ENCODE data around the gene LYRM9. TPM values are rescaled to one million over a fixed set of nuclear protein-coding genes. Genes with fewer than 3 reads are reported as not detected.

The LYRM9 gene
- total and polyA plus RNA-seq, 10 of the 15 experiments (the other 5 are each of a cell fraction or from before 2014, with no cell fraction given) = 1.8 to 8.3 (median 4.6) TPM

DNA sequence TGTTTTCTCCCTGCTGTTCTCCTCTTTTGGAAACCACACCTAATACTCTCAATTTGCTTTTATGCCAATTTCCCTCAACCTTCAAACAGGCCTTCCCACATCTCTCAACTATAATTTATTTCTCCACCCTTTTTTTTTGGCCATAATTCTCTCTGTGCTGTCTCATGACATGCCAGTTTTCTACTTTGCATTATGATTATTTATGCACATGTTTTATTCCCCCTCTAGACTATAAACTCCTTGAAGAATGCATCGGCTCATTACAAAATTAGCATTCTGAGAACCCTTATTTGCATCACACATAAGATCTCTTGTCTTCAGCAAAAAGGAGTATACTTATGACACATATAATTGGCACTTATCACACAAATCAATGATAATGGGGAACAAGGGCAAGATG lies 10.9 kb upstream of the LYRM9 start (continued):
- TF ChIP-seq, protein P1, sequence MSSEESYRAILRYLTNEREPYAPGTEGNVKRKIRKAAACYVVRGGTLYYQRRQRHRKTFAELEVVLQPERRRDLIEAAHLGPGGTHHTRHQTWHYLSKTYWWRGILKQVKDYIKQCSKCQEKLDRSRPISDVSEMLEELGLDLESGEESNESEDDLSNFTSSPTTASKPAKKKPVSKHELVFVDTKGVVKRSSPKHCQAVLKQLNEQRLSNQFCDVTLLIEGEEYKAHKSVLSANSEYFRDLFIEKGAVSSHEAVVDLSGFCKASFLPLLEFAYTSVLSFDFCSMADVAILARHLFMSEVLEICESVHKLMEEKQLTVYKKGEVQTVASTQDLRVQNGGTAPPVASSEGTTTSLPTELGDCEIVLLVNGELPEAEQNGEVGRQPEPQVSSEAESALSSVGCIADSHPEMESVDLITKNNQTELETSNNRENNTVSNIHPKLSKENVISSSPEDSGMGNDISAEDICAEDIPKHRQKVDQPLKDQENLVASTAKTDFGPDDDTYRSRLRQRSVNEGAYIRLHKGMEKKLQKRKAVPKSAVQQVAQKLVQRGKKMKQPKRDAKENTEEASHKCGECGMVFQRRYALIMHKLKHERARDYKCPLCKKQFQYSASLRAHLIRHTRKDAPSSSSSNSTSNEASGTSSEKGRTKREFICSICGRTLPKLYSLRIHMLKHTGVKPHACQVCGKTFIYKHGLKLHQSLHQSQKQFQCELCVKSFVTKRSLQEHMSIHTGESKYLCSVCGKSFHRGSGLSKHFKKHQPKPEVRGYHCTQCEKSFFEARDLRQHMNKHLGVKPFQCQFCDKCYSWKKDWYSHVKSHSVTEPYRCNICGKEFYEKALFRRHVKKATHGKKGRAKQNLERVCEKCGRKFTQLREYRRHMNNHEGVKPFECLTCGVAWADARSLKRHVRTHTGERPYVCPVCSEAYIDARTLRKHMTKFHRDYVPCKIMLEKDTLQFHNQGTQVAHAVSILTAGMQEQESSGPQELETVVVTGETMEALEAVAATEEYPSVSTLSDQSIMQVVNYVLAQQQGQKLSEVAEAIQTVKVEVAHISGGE (CRISPR knock-in tag; IDR thresholded peaks at IDR 0.05) = no peak
- no peak for TF ChIP-seq LARP7 (IDR thresholded peaks at IDR 0.05)
- TF ChIP-seq MEF2A (IDR thresholded peaks at IDR 0.05; ENCODE audit: insufficient read depth, low read depth, low read length) = no peak
- TF ChIP-seq, protein P2, sequence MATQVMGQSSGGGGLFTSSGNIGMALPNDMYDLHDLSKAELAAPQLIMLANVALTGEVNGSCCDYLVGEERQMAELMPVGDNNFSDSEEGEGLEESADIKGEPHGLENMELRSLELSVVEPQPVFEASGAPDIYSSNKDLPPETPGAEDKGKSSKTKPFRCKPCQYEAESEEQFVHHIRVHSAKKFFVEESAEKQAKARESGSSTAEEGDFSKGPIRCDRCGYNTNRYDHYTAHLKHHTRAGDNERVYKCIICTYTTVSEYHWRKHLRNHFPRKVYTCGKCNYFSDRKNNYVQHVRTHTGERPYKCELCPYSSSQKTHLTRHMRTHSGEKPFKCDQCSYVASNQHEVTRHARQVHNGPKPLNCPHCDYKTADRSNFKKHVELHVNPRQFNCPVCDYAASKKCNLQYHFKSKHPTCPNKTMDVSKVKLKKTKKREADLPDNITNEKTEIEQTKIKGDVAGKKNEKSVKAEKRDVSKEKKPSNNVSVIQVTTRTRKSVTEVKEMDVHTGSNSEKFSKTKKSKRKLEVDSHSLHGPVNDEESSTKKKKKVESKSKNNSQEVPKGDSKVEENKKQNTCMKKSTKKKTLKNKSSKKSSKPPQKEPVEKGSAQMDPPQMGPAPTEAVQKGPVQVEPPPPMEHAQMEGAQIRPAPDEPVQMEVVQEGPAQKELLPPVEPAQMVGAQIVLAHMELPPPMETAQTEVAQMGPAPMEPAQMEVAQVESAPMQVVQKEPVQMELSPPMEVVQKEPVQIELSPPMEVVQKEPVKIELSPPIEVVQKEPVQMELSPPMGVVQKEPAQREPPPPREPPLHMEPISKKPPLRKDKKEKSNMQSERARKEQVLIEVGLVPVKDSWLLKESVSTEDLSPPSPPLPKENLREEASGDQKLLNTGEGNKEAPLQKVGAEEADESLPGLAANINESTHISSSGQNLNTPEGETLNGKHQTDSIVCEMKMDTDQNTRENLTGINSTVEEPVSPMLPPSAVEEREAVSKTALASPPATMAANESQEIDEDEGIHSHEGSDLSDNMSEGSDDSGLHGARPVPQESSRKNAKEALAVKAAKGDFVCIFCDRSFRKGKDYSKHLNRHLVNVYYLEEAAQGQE (IDR thresholded peaks at IDR 0.05; ENCODE audit: low read depth, low read length) = no peak
- TF ChIP-seq, protein P3, sequence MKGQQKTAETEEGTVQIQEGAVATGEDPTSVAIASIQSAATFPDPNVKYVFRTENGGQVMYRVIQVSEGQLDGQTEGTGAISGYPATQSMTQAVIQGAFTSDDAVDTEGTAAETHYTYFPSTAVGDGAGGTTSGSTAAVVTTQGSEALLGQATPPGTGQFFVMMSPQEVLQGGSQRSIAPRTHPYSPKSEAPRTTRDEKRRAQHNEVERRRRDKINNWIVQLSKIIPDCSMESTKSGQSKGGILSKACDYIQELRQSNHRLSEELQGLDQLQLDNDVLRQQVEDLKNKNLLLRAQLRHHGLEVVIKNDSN (IDR thresholded peaks at IDR 0.05; ENCODE audit: borderline replicate concordance, extremely low read length, insufficient read depth, low read depth, low read length) = no peak
- TF ChIP-seq, protein P4, sequence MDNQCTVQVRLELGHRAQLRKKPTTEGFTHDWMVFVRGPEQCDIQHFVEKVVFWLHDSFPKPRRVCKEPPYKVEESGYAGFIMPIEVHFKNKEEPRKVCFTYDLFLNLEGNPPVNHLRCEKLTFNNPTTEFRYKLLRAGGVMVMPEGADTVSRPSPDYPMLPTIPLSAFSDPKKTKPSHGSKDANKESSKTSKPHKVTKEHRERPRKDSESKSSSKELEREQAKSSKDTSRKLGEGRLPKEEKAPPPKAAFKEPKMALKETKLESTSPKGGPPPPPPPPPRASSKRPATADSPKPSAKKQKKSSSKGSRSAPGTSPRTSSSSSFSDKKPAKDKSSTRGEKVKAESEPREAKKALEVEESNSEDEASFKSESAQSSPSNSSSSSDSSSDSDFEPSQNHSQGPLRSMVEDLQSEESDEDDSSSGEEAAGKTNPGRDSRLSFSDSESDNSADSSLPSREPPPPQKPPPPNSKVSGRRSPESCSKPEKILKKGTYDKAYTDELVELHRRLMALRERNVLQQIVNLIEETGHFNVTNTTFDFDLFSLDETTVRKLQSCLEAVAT (IDR thresholded peaks at IDR 0.05) = no peak

Data from GM12878 (cell line).